SH-SY5Y (cell line): Measurements from ENCODE around the gene PXMP4.

Source experiments
- GATA2 ChIP-seq: IDR thresholded peaks from 2 replicates; pipeline ENCODE4 v1.6.1; 2011; ENCODE audit warnings: mild to moderate bottlenecking, low read depth, low read length
- GATA3 ChIP-seq: IDR thresholded peaks from 2 replicates; pipeline ENCODE4 v1.6.1; 2011; ENCODE audit warnings: low read depth, mild to moderate bottlenecking, low read length, moderate library complexity

The PXMP4 gene

DNA sequence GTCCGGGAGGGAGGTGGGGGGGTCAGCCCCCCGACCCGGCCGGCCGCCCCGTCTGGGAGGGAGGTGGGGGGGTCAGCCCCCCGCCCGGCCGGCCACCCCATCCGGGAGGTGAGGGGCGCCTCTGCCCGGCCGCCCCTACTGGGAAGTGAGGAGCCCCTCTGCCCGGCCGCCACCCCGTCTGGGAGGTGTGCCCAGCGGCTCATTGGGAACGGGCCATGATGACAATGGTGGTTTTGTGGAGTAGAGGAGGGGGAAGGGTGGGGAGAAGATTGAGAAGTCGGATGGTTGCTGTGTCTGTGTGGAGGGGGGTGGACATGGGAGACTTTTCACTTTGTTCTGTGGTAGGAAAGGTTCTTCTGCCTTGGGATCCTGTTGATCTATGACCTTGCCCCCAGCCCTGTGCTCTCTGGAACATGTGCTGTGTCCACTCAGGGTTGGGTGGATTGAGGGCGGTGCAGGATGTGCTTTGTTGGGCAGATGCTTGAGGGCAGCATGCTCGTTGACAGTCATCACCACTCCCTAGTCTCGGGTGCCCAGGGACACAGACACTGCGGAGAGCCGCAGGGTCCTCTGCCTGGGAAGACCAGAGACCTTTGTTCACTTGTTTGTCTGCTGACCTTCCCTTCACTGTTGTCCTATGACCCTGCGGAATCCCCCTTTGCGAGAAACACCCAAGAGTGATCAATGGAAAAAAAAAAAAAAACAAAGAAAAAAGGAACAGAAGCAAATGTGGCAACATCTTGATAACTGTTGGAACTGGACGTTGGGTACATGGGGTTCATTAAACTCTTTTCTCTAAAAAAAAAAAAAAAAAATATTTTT is 18.3 kb downstream of the PXMP4 start:
- TF ChIP-seq GATA3 (no peak), GATA2 (no peak)

DNA sequence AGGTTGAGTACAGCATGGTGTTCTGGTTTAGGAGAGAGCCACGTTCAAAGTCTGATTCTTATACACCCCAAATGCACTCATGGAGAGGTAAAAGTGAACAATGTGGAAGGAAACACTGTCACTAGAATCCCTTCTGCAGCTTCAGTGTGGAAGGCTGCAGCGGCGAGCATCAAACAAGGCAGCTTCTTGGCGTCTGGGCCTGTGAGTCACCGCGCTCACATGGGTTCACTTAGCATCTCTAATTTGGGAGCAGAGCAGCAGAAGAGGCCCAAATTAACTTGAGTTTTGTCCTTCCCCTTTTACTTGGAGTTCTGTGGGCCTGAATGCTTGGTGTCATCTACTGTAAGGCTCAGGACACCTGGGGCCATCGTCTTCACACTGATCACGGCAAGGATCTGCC is 23.0 kb downstream of the PXMP4 start:
- TF ChIP-seq GATA3 (no peak), GATA2 (no peak)

DNA sequence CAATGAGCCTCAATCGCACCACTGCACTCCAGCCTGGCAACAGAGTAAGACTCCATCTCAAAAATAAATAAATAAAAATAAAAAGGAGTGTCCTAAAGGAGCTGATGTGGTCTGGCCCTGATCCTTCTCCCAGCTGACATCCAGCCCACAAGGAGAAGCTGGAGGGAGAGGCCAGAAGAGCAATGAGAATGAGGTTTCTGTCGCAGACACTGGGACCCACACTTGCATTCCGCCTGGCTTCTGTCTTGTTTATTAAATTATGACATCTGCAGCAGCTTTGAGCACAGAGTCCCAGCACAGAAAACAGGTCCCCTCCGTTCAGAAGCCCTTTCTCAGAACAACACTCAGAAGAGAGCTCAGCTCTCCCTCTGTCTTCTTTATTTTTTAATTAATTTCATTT is 23.7 kb downstream of the PXMP4 start:
- TF ChIP-seq GATA2 (no peak), GATA3 (no peak)

DNA sequence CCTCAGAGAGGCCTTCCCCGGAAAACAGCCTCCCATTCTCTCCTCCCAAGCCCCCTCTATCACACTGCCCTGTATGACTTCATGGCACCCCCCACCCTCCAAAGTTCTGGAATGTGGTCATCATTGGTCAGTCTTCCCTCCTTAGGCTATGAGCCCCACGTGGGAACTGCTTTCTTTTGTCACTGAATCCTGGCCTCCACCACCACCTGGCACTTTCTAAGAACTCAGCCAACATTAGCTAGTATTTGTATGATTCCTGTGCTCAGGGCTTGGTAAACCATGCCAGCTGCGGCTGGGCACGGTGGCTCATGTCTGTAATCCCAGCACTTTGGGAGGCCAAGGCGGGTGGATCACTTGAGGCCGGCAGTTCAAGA is 25.5 kb downstream of the PXMP4 start:
- TF ChIP-seq GATA3 (no peak), GATA2 (no peak)

DNA sequence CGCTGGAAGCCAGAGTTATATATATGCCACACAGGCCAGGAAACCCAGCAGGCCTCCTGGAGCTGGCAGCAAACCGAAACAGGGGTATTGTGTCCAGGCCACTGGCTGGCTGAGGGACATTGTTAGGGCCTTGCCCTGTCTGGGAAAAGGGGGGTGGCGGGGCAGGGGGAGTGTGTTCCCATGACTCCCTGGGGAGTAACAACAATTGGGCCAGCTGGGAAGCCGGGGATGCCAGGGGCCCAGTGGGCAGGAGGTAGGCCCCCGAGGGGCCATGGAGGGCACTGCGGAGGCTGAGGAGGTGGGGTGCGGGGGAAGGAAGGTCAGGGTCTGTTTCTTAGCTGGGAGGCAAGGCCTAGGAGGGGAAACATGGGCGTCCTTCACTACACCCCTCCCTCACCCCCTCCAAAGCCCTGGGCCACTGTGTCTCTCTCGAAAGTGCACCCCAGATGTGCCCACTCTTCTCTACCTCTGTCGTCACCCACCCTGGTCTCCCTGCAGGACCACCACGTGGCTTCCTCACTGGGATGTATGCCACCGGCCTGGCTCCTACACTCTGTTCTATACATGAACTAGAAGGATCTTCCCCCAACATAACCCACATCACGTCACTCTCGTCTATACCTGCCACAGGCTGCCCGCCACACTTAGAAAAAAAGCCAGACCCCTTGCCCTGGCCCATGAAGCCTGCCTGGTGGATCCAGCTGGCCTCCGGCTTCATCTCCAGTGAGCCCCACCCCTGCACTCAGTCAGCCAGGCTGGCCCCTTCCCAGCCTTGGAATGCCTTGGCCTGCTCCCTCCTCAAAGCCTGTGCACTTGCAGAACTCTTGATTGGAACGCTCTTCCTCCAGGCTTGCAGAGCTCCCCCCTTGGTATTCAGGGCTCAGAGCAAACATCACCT is 26.1 kb downstream of the PXMP4 start:
- TF ChIP-seq GATA3 (no peak), GATA2 (no peak)

DNA sequence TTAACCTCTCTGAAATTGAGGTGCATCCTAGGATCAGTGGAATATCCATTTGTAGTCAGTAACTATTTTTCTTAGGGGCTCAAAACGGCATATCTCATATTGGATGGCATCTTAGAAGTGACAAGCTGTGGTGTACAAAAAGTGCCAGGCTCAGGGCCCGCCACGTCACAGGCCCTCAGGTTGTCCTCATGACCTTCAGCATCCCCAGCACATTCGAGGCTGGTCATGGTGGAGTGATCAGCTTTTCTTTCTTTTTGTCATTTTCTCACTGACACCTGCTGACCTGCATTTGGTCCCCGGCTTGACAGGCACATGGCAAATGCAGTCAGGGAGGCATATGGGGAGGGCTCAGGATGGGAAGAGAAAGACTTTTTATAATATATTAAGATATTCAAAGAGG is 26.8 kb downstream of the PXMP4 start:
- TF ChIP-seq GATA2 (no peak), GATA3 (no peak)

DNA sequence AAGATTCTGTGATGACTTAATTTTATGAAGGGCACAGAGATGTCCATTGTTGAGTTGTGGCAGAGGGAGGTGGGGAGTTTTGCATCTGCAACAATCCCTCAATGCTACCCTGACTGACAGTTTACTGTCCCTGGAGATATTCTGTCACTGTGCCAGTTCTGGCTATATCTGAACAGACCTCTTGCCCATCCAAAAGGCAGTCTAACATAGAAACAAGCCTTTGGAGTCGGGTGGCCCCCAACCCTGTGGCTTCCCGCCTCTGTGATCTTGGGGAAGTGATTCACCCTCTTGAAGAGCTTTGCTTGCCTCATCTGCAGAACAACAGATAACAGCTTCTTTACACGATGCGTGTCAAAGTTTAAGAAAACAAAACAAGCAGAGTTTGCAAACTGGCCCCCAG is 30.1 kb downstream of the PXMP4 start:
- no peak for TF ChIP-seq GATA2
- TF ChIP-seq GATA3: no peak

DNA sequence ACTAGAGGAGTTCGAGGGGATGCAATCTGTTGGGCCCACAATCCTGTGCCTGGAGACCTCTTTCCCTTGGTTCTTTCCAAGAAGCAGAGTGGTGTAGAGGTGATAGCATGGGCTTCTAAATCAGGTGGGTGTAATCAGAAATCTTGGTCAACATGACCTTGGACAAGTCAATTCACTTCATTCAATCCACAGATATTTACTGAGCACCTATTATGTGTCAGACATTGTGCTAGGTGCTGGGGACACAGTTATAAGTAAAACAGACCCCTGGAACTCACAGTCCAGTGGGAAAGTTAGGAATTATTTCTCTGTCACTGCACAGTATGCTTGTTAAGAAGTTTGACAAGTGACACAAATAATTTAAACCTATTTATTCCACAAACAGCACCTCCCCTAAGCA is 30.6 kb downstream of the PXMP4 start:
- TF ChIP-seq GATA3: no peak
- no peak for TF ChIP-seq GATA2

DNA sequence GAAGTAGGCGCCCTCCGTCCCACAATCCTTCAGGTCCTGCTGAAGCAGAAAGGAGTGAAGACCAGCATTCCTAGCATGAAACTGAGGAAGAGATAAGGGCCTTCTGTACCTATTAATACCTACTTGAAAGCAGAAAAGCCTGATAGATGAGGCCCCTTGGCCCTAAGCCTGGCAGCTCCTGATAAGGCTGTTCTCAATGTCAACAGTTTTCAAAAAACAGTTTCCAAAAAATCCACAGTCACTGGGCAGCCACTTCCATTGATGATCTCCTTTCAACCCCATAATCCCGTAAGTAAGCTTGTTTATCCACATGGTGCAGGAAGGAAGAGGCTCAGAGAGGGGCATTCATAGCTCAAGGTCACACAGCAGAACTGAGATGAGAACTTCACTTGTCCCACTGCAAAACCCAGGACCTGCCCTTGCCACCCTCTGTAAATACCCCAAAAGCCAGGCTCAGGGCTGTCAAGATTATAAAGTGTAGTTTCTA is 31.1 kb downstream of the PXMP4 start:
- TF ChIP-seq GATA2 (no peak), GATA3 (no peak)

DNA sequence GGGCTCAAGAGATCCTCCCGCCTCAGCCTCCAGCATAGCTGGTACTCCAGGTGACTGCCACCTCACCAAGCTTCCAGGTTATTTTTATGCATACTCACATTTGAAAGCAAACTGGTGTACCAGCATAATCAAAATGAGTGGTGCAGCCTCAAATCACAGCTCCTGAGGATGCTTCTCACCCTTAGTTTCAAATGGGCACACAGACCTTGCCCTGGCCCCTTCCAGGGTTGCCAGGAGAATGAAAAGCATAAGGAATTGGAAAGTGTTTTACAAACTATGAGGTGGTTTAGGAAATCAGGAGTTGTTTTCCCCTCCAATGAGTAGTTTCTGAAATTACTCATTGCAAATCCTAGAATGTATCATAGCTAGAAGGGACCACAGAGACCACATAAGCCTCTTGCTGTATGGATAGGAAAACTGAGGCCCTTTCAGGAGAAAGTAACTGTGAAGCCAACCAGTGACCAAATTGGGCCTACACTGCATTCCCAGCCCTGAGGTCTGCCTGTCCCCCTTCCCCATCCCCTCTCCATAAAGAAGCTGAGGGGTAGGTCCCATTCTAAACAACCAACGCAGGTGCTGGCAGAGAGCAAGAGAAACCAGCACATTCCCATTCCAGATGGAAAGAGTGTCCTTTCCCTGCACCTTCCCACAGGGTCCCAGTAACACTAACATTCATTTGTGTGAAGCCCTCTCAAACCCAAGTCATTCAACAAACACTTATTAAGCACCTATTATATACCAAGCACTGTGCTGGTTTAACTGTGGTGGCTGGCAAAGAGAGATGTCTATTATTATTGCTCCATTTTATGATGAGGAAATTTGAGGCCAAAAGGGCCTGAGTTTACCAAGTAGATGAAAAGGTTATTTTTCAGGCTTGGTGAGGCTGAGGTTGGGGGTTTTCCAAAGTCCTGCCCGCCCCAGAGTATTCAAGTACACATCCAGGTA is 31.8 kb downstream of the PXMP4 start:
- TF ChIP-seq GATA3: no peak
- no peak for TF ChIP-seq GATA2

DNA sequence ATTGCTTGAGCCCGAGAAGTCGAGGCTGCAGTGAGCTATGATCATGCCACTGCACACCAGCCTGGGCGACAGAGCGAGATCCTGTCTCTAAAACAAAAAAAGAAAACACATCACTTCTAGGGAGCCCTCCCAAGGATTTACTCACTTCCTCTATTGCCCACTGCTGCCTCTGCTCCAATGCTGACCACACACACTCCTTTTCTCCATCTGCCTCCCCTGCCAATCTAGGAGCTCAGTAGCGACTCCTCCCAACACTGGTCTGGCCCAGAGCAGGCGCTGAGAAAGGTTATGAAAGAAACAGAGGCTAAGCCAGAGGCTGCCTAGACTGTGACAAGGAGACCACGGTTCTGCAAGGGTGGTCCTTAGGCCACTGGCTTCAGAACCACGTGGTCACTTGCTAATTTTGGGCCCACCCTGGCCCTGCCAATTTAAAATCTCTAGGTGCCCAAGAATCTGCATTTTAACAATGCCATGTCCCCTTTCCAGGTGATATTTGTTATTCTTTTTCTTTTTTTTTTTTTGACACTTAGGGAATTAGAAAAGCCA is 32.7 kb downstream of the PXMP4 start:
- TF ChIP-seq GATA3 (no peak), GATA2 (no peak)

DNA sequence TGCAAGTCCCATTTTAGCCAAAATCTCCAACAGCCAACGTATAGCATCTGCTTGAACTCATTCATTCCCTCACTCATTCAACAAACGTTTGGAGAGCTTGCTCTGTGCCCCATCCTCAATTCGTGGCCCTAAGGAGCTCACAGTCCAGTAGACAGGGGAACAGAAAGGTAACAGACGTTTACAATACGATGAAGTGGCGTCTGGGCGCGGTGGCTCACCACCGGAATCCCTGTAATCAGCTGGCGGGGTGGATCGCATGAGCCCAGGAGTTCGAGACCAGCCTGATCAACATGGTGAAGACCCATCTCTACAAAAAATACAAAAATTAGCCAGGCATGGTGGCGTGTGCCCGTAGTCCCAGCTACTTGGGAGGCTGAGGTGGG is 33.1 kb downstream of the PXMP4 start:
- no peak for TF ChIP-seq GATA3
- no peak for TF ChIP-seq GATA2
